ENCODE results near the gene ST8SIA5. TPM values are rescaled to one million over a fixed set of nuclear protein-coding genes. Genes with fewer than 3 reads are reported as not detected.

ST8SIA5 gene
- total RNA-seq, 1 donor, result under 0.01 TPM

GRCh38 chr18:46656326-46657114 is 100.3 kb downstream of the ST8SIA5 start:
- Histone ChIP-seq H3K36me3 (ENCODE audit: insufficient read depth, low read length) (no peaks in the 10 kb centered on the region), H3K27me3 (ENCODE audit: insufficient read depth, low read length) (no peaks in the 10 kb centered on the region), H4K20me1 (ENCODE audit: insufficient read depth, low read length) (no peaks in the 10 kb centered on the region), H3K27ac (ENCODE audit: low read depth, low read length) (no peak overlapping the region), H3K79me2 (ENCODE audit: insufficient read depth, low read length) (no peaks in the 10 kb centered on the region), H3K4me1 (ENCODE audit: insufficient read depth, low read length) (no peaks in the 10 kb centered on the region), H3K4me3 (ENCODE audit: insufficient read depth, low read length) (no peak overlapping the region), H3K9me3 (ENCODE audit: low read depth, low read length) (no peaks in the 10 kb centered on the region), H3K4me2 (ENCODE audit: insufficient read depth, low read length) (no peak overlapping the region), H2AFZ (ENCODE audit: low read length) (no peak overlapping the region)
- TF ChIP-seq CTCF (IDR thresholded peaks at IDR 0.05; ENCODE audit: extremely low read depth, low read depth, low read length), result no peak
- no peak for DNase-seq (ENCODE audit: insufficient read length, low spot score, missing footprints)

- Histone ChIP-seq H2AFZ (ENCODE audit: low read length) (no peak overlapping the region), H3K27me3 (ENCODE audit: insufficient read depth, low read length) (peaks cover 4% of the 10 kb centered on the region), H3K36me3 (ENCODE audit: insufficient read depth, low read length) (no peaks in the 10 kb centered on the region), H3K27ac (ENCODE audit: low read depth, low read length) (no peak overlapping the region), H3K4me2 (ENCODE audit: insufficient read depth, low read length) (no peak overlapping the region), H3K4me1 (ENCODE audit: insufficient read depth, low read length) (no peaks in the 10 kb centered on the region), H4K20me1 (ENCODE audit: insufficient read depth, low read length) (no peaks in the 10 kb centered on the region), H3K79me2 (ENCODE audit: insufficient read depth, low read length) (no peaks in the 10 kb centered on the region), H3K9me3 (ENCODE audit: low read depth, low read length) (no peaks in the 10 kb centered on the region), H3K4me3 (ENCODE audit: insufficient read depth, low read length) (no peak overlapping the region)
- TF ChIP-seq CTCF (IDR thresholded peaks at IDR 0.05; ENCODE audit: extremely low read depth, low read depth, low read length), result no peak
- DNase-seq (ENCODE audit: insufficient read length, low spot score, missing footprints), result no peak
These were observed 104.5 kb downstream of the ST8SIA5 start for GRCh38 chr18:46652372-46652771.

GRCh38 chr18:46650681-46651080 is 106.2 kb downstream of the ST8SIA5 start:
- Histone ChIP-seq H2AFZ (ENCODE audit: low read length) (no peak overlapping the region), H3K4me3 (ENCODE audit: insufficient read depth, low read length) (no peak overlapping the region), H3K27ac (ENCODE audit: low read depth, low read length) (no peak overlapping the region), H3K36me3 (ENCODE audit: insufficient read depth, low read length) (no peaks in the 10 kb centered on the region), H3K79me2 (ENCODE audit: insufficient read depth, low read length) (no peaks in the 10 kb centered on the region), H4K20me1 (ENCODE audit: insufficient read depth, low read length) (no peaks in the 10 kb centered on the region), H3K4me2 (ENCODE audit: insufficient read depth, low read length) (no peak overlapping the region), H3K4me1 (ENCODE audit: insufficient read depth, low read length) (no peaks in the 10 kb centered on the region), H3K27me3 (ENCODE audit: insufficient read depth, low read length) (peaks cover 4% of the 10 kb centered on the region), H3K9me3 (ENCODE audit: low read depth, low read length) (no peaks in the 10 kb centered on the region)
- DNase-seq (ENCODE audit: insufficient read length, low spot score, missing footprints), result no peak
- no peak for TF ChIP-seq CTCF (IDR thresholded peaks at IDR 0.05; ENCODE audit: extremely low read depth, low read depth, low read length)

- TF ChIP-seq CTCF (IDR thresholded peaks at IDR 0.05; ENCODE audit: extremely low read depth, low read depth, low read length), result no peak
- Histone ChIP-seq H4K20me1 (ENCODE audit: insufficient read depth, low read length) (no peaks in the 10 kb centered on the region), H3K79me2 (ENCODE audit: insufficient read depth, low read length) (no peaks in the 10 kb centered on the region), H2AFZ (ENCODE audit: low read length) (no peak overlapping the region), H3K4me2 (ENCODE audit: insufficient read depth, low read length) (no peak overlapping the region), H3K27me3 (ENCODE audit: insufficient read depth, low read length) (peaks cover 4% of the 10 kb centered on the region), H3K36me3 (ENCODE audit: insufficient read depth, low read length) (no peaks in the 10 kb centered on the region), H3K4me1 (ENCODE audit: insufficient read depth, low read length) (no peaks in the 10 kb centered on the region), H3K9me3 (ENCODE audit: low read depth, low read length) (no peaks in the 10 kb centered on the region), H3K27ac (ENCODE audit: low read depth, low read length) (no peak overlapping the region), H3K4me3 (ENCODE audit: insufficient read depth, low read length) (no peak overlapping the region)
- no peak for DNase-seq (ENCODE audit: insufficient read length, low spot score, missing footprints)
These were observed 107.6 kb downstream of the ST8SIA5 start for GRCh38 chr18:46649071-46649862.
